Stimulated activated CD8-positive, alpha-beta memory T cell treated with anti-CD3 and anti-CD28 coated beads, Interleukin-12 subunit alpha, Interleukin-12 subunit beta, amount 100 ng/mL, for 4 hours (primary cell): ENCODE results near the gene RNF114.
"Not testable (repeated sequence)": the region's sequence is repeated elsewhere in the genome, so short reads cannot be mapped to it uniquely, and the experiment has no call there.

Experiments used
- DNase-seq: peaks from one replicate; pipeline ENCODE4 v3.0.0-alpha.2; 2020; ENCODE audit warnings: low read depth

RNF114 gene

DNA sequence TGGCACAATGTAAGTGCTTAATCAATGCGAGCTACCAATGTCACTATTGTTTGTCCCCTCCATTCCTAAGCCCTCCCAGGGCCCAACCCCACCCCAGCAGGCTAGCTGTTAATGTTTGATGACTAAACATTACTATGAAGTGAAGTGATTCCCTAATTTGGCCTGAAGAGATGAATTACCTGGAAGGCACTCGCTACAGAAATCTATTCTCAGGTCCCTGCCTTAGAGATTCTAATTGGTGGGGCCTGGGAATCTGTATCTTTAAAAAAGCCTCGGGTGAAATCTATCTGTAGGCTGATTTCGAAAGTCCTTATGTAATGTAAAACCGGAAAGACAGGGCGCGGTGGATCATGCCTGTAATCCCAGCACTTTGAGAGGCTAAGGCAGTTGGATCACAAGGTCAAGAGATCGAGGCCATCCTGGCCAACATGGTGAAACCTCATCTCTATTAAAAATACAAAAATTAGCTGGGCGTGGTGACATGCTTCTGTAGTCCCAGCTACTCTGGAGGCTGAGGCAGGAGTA is 29.6 kb downstream of the RNF114 start:
- DNase-seq = no peak

DNA sequence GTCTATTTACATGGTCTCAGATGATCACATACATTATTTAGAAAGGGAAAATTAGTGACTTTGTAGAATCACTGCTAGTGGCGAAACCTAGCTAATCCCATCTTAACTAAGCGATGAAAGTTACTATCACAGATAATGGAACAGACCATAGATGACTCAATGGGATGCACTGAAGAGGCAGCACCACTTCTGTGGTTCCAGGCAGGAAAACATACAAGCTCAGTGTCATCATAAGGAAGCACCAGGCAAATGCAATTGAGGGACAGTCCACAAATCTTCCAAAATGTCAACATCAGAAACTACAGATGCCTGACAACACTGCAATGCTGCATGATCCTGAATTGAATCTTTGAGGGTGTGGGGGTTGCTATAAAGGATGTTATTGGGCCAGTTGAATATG is 30.7 kb downstream of the RNF114 start:
- DNase-seq = no peak

DNA sequence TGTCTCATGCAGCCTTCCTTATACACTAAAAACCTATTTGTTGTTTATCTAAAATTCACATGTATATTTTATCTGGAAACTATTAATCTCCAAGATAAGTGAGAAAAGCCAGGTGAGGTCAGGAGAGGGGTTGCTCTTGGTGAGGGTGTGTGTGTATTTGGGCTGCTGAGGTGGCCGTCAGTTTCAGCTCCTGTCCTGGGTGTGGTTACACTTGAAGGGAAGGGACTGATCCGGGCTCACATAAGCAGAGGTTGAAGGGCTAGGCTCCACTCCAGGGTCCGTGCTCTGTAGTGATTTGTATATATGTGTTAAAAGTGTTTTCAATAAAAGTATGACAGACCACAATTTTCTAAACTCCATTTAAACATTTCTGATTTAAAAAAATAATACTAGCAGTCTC is 33.0 kb downstream of the RNF114 start:
- DNase-seq = no peak

DNA sequence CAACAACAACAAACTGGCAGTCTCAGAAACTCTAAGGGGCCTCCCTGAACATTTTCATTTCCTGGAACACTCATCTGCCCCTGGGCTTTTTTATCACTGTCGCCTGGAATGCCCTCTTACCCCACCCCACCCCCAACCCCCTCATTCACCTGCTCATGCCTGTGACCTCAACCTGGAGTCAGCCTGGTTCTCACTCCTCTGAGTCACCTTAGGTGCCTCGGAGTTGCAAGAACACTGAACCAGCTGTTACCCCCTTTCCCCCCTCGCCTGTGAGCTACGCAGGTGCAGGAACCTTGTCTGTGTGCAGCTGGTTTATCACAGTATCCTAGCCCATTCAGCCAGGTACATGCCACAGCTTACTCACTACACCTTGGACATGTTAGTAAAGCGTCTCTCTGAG is 33.7 kb downstream of the RNF114 start:
- DNase-seq = no peak

DNA sequence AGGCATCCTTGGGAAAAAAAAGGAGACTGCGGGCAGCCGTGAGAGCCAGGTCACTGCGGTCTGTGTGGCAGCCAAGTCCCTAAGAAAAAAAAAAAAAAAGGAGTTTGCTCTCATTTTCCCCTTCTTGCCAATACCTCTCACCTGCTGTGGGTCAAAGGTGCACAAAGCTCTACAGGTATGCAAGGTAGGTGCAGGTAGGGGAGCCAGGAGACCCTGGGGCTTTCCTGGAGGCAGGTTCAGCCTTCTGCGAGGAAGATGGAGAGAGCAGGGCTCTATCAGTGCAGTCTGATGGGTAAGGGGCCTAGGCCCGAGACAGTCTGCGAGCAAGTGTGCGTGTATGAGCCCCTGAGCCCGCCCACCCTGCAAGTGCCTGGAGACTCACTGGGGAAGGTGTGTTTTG is 34.3 kb downstream of the RNF114 start:
- no peak for DNase-seq

DNA sequence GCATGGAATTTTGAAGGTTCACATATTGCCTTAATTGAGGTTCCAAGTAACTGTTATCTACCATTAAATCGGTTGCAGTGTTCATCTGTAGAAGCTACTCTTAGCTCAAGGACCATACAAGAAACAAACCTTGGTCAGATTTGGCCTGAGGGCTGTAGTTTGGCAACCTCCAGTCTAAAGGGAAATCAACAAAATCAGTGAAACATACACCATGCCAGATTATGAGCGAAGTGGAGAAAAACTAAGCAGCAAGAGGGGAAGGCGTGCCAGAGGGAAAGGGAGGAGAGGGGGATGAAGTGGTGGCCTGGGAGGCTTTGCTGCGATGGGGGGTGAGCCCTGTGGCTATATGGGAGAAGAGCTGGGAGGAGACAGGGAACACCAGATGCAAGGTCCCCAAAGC is 37.8 kb downstream of the RNF114 start:
- no peak for DNase-seq

DNA sequence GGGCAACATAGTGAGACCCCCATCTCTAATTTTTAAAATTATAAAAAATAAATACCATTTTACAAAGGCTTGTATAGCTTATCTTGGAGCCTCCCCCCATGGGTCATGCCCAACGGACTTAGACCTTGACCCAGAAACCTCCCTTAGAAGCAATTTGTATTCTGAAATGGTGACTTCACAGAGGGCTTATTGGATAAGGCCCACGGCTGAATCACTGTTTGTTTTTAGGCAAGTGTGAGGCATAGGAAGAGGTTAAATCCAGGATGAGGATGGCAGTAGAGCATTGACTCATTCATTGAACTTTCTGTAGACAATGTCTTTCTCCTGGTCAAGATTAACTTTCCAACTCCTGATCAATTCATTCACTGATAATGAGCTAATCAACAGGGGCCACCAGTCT is 40.3 kb downstream of the RNF114 start:
- DNase-seq = no peak

DNA sequence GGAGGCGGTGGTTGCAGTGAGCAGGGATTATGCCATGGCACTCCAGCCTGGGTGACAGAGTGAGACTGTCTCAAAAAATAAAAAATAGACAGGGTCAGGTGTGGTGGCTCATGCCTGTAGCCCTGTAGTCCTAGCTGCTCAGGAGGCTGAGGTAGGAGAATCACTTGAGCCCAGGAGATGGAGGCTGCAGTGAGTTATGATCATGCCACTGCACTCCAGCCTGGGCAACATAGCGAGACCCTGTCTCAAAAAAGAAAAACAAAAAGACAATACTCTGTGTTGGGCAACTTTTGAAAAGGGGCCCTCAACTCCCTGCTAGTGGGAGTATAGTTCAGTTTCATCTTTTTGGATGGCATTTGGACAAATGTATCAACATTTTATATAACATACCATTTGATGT is 41.5 kb downstream of the RNF114 start:
- DNase-seq = not testable (repeated sequence)

DNA sequence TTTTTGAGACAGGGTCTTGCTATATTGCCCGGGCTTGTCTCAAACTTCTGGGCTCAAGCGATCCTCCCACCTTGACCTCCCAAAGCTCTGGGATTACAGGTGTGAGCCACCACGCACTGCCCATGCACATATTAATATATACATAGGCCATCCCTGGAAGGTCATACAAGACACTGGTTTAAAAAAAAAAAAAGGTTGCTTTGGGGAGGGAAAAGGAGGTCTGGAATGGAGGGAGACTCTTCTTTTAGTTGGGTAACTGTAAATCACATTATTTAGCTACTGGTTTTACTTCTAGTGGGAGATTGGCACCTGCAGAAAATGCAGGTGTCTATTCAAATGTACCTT is 42.5 kb downstream of the RNF114 start:
- no peak for DNase-seq

DNA sequence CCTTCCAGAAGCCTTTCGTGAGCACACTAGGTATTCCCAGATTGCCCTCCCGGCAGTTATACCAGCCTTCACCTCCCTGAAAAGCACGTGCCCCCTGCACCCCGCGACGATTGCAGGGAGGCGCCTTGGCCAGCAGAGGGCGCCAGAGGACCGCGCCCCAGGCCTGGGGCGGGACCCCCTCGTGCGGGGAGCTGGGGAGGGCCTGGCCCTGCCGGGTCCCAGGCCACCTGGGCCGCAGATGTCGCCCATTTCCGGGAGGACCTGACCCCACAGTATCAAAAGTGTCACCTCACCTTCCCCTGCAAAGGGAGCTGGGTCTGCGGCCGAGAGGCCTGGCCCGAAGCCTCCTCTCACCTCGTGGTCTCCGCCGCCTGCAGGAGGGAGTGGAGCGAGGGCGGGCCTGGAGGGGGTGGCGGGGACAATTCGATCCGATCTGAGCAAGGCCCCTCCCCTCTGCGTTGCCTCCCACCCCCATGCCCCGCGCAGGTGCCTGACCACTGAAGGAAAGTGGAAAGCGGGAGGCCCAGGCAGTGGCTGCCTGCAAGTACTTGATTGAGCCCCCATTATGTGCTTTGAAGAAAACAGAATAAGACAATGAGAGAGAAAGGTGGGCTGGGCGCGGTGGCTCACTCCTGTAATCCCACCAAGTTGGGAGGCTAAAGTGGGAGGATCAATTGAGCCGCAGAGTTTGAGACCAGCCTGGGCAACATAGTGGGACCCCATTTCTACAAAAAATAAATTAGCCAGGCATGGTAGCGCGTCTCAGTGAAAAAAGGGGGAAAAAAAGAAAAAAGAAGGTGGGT is 43.0 kb downstream of the RNF114 start:
- peak; percentile 50 for DNase-seq

DNA sequence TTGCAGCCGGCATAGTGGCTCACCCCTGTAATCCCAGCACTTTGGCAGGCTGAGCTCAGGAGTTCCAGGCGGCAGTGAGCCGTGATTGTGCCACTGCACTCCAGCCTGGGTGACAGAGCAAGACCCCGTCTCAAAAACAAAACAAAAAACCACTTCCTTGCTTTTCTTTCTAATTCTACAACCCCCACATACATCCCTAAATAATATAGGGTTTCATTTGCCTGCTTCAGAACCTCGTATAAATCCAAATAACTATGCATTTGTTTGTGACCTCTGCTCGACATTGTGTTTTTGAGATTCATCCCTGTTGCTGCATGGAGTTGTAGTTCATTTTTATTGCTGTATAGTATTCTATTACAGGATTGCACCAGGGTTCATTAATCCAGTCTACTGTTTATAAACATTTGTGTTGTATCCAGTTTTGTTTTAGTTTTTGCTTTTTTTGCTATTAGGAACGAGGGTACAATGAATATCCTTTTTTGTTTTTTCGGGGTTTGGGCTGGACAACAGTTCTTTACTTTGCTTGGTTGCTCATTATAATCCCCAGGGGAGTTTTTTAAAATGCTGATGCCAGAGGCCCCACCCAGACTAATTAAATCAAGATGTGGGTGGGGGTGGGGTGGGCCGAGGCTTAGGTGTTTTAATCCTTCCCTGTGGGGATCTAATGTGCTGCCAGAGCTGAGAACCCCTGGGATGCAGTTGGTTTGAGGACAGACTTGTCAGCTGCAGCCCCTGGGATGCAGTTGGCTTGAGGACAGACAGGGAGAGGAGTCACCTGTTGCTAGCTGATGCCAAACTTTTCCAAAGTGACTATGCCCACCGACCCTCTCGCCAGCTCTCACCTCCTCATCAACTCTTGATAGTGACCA is 44.2 kb downstream of the RNF114 start:
- no peak for DNase-seq

DNA sequence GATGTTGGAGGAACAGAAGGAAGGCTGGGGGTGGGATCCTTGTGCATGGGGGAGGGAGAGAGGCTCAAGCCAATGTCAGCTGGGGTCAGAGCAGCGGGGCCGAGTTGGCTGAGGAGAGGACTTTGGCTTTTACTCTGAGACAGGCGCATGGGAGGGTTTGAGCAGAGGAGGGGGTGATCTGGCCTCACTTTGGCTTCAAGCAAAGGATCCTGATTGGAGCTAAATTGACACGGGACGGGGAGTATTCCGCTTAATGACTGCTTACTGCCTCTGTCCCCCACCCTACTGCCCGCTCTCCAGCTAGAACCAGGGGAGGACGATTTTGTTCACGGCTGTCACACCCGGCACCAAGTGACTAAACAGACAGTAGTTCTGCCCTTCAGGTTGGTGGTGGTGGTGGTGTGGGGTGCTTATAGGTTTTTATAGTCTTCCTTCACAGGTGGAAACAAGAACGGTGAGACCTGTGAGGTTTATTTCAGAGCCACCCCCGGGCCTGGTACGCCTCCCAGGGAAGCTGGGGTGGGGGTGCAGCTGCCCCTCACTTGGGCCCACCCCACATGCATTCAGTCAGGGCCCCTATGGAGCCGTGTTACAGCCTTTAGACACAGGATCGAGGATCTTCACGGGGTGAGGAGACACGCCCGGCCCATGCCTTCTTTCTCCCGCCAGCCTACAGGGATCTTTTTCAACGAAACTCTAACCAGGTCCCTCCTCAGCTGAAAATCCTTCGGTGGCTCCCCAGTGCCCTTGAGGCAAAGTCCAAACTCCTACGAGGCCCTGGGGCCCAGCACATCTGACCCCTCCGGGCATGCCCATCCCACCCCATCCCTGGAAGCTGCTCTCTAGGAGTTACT is 45.2 kb downstream of the RNF114 start:
- DNase-seq = no peak

DNA sequence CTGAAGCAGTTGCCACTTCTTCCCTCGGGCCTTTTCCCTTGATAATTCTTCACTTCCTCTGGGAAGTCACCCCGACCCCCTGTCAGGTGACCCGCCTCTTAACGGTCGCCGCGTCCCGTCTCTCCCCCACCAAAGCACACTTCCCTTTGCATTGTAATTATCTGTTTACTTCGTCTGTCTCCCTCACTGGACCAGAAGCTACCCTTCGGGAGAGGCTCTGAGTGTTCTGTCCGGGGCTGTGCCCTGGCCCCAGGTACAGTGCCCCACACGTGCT is 45.8 kb downstream of the RNF114 start:
- no peak for DNase-seq

DNA sequence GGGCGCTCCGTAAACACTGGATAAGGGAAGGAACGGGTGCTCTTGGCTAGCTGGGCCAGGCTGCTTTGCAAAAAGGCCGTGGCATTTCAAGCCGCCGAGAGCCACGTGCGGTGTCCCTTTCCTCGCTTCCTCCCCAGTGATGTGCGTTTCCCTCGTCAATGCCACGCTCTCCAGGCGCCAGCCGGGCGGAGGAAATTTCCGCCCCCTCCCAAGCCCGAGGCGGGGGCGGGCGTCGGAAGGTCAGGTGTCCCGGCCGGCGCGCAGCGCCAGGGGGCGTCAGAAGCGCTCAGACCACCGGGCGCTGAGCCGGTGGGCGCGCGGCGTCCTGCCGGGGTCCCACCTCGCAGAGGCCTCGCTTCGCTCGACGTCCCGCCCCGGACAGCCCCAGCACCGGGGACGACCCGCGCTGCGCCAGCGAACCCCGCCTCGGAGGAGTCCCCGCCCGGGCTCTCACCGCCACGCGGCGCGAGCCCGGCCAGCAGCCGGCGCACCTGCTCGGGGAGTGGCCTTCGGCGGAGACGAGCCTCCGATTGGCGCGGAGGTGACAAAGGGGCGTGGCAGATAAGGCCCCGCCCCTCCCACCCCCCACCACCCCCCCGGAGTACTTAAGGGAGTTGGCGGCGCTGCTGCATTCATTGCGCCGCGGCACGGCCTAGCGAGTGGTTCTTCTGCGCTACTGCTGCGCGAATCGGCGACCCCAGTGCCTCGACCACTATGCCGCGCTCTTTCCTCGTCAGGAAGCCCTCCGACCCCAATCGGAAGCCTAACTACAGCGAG is 46.3 kb downstream of the RNF114 start, which contains the start of gene SNAI1:
Gene SNAI1, plus strand, starts transcription at position 635 of the 777 bp plus-strand sequence. Its CDS starts 80 bp downstream, at position 715.
- peak; percentile 73 for DNase-seq

DNA sequence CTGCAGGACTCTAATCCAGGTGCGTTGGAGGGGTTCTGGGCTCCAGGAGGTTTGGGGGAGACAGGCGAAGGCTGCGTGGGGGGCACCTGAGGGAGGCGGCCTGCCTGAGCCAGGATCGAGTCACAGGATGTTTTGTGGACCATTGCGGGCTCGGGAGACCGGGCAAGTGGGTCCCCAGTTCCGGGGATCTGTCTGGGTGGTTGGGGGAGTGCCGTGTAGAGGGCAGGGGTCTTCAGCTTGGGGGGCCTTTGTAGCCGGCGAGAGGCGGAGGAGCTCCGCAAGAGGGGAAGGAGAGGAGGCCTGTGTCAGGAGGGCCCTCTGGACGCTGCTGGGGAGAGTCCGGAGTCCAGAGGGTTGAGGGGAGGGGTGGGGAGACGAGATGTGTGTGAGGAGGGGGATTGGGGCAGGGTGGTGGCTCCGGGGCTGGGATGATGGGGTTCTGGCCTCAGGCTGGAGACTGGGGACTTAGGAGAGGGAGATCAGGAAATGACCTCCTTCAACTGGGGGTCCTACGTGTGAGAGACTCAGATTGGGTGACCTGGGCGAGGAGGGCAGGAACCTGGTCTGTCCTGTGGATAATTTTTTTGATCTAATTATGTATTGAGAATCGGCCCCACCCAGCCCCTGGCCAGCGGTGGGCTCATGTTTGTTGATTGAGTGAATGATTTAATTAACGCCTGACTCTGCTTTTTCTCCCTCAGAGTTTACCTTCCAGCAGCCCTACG is 47.1 kb downstream of the RNF114 start:
- no peak for DNase-seq

DNA sequence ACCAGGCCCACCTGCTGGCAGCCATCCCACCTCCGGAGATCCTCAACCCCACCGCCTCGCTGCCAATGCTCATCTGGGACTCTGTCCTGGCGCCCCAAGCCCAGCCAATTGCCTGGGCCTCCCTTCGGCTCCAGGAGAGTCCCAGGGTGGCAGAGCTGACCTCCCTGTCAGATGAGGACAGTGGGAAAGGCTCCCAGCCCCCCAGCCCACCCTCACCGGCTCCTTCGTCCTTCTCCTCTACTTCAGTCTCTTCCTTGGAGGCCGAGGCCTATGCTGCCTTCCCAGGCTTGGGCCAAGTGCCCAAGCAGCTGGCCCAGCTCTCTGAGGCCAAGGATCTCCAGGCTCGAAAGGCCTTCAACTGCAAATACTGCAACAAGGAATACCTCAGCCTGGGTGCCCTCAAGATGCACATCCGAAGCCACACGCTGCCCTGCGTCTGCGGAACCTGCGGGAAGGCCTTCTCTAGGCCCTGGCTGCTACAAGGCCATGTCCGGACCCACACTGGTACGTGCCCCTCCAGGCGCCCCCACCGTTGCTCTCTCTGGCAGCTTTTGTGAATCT is 47.7 kb downstream of the RNF114 start:
- DNase-seq = no peak

DNA sequence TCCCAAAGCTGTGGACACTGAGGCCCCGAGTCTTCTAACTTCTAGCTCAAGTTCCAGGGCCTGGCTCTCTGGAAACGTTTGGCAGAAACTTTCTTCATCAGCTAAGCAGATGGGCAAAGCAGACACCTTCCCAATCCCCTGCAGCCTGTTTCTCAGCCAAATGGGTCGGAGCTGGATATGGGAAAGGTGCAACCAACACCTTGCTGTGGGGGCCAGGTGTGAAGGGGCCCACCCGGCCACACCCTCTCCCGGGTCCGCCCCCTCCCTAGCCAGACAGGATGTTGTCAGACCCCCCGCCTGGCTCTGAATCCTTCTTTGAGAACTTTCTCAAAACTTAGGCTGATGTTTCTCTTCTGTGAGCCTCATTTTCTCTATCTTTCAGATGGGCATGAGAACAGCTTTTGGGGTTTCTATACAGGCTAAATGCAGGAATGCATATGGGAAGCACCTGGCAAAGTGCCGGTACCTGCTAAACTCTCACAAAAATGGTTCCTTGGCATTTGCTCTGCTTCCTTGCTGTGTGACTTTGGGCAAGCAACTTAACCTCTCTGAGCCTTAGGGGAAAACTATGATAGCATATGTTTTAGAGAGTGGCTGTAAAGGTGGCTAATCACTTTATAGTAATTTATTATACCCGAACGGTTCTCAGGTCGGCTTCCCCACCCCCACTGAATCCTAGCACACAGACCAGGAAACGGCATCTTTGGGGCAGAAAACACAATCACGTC is 48.4 kb downstream of the RNF114 start:
- no peak for DNase-seq

DNA sequence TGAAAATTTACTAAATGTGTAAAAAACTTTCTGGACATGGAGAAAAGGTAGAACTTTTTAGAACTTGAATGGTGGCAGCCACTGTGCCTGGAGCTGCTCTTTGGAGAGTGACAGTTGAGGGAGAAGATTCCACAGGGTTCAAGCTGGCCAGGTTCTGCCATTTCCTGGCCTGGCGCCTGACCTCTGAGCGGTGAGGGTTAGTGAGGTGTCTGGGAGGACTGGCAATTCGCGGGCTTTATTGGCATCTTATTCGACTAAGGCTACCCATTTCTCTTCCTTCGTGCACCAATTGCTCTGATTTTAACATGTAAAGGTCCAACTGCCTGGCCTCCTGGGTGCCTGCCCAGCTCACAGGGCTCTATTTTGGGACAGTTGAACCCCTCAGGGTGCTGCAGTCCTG is 49.0 kb downstream of the RNF114 start:
- DNase-seq = no peak

DNA sequence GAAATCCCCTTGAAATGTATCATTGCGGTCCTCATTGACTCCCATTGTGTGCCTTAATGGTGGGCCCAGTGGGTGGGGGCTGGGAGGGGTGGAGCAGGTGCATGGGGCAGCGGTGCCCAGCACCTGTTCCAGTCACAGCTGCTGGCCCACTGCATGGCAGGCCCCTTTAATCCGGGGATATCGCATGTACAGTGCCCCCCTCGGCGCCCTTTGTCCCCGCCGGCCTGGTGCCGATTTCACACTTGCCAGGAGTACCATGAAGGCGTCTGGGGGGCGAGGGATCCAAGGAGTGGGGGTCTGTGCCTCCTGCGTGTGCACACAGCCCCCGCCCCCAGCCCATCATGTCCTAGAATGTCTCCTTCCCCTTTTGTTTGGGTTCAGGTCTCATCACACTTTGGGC is 49.4 kb downstream of the RNF114 start:
- no peak for DNase-seq

DNA sequence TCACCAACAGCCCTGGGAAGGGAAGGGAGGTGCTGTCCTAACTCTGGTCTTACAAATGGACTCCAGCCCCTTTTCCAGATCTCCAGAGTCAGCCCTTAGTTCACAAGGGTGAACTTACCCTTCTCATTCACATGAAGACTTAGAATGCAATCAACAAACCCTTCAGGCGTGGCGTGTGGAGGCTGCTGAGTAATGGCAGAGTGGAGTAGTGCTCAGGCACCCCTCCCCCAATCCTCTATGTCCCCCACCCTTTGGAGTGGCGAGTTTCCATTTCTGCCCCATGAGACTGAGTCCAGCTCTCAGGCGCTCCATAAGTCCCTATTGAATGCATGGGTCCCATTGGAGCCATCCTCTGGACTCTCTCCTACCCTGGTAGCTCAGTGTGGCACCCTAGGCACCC is 49.9 kb downstream of the RNF114 start:
- no peak for DNase-seq
